Upper lobe of left lung (tissue), 4 donors: ENCODE results near the gene CYP2E1.

Experiments
- EP300 ChIP-seq, 4 donors: sonication (generic); formaldehyde crosslinking; IDR thresholded peaks; one replicate each; pipeline ENCODE4 v1.5.1; 2017; ENCODE audit warnings: antibody characterized with exemption in 4 of 4, control low read depth in 2 of 4
- POLR2A ChIP-seq, 4 donors: fragments of 450-650 bp; IDR thresholded peaks; one replicate each; pipeline ENCODE4 v1.5.1; 2016 to 2017; ENCODE audit warnings: antibody characterized with exemption in 4 of 4, mild to moderate bottlenecking in 2 of 4
- TF ChIP-seq, protein P1 (sequence below), 6 experiments: fragments of 450-650 bp in 4 of 6; fragments of 200-600 bp in 2 of 6; sonication (generic) in 2 of 6; IDR thresholded peaks; one replicate each; pipeline ENCODE4 v1.5.1; 2016 to 2019; ENCODE audit warnings: antibody characterized with exemption in 6 of 6

GRCh38 chr10:133481086-133481643, 46.0 kb upstream of the CYP2E1 start:
- TF ChIP-seq, protein P1, sequence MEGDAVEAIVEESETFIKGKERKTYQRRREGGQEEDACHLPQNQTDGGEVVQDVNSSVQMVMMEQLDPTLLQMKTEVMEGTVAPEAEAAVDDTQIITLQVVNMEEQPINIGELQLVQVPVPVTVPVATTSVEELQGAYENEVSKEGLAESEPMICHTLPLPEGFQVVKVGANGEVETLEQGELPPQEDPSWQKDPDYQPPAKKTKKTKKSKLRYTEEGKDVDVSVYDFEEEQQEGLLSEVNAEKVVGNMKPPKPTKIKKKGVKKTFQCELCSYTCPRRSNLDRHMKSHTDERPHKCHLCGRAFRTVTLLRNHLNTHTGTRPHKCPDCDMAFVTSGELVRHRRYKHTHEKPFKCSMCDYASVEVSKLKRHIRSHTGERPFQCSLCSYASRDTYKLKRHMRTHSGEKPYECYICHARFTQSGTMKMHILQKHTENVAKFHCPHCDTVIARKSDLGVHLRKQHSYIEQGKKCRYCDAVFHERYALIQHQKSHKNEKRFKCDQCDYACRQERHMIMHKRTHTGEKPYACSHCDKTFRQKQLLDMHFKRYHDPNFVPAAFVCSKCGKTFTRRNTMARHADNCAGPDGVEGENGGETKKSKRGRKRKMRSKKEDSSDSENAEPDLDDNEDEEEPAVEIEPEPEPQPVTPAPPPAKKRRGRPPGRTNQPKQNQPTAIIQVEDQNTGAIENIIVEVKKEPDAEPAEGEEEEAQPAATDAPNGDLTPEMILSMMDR (IDR thresholded peaks at IDR 0.05) = no peak
- no peak for TF ChIP-seq POLR2A (IDR thresholded peaks at IDR 0.05)
- TF ChIP-seq EP300 (IDR thresholded peaks at IDR 0.05) = no peak
